MCF 10A (cell line): ENCODE measurements around the gene MIDN. TPM values are rescaled to one million over a fixed set of nuclear protein-coding genes. Genes with fewer than 3 reads are reported as not detected.

Experiments
- BruUV-seq: library from RNA; stranded (reverse); fragments of 400-500 nt; replicated peaks from 2 replicates; lab custom pipeline; 2021; lab: Mats Ljungman, UMichigan
- CTCF ChIA-PET: fragments of 300-600 bp; sonication (Branson Sonifier 250); formaldehyde crosslinking; extraction: SDS; loops from one replicate; lab custom pipeline; 2021; ENCODE audit warnings: antibody characterized with exemption, inconsistent platforms; lab: Yijun Ruan, JAX
- POLR2A ChIA-PET: fragments of 300-600, 350-650 bp; sonication (Branson Sonifier 250); formaldehyde crosslinking; extraction: SDS; loops from one replicate; lab custom pipeline; 2020; ENCODE audit warnings: antibody characterized with exemption, inconsistent platforms; lab: Yijun Ruan, JAX
- DNase-seq: peaks from one replicate; pipeline ENCODE4 v3.0.0-alpha.2; 2018; ENCODE audit not compliant: unreplicated experiment
- H3K27ac Mint-ChIP-seq: one replicate; pipeline ENCODE4 v1.8.0; 2022; ENCODE audit warnings: mild to moderate bottlenecking, low read depth, mixed read lengths; ENCODE audit not compliant: unreplicated experiment
- H3K27me3 Mint-ChIP-seq: one replicate; pipeline ENCODE4 v1.8.0; 2022; ENCODE audit warnings: mixed read lengths; ENCODE audit not compliant: insufficient read depth, unreplicated experiment
- H3K36me3 Mint-ChIP-seq: one replicate; pipeline ENCODE4 v1.8.0; 2022; ENCODE audit warnings: mild to moderate bottlenecking, moderate library complexity, mixed read lengths; ENCODE audit not compliant: insufficient read depth, unreplicated experiment
- H3K4me1 Mint-ChIP-seq: one replicate; pipeline ENCODE4 v1.8.0; 2022; ENCODE audit warnings: mixed read lengths; ENCODE audit not compliant: insufficient read depth, unreplicated experiment
- H3K4me3 Mint-ChIP-seq: one replicate; pipeline ENCODE4 v1.8.0; 2022; ENCODE audit warnings: mild to moderate bottlenecking, moderate library complexity, mixed read lengths; ENCODE audit not compliant: unreplicated experiment
- H3K9me3 Mint-ChIP-seq: one replicate; pipeline ENCODE4 v1.8.0; 2022; ENCODE audit warnings: mixed read lengths; ENCODE audit not compliant: unreplicated experiment
- intact Hi-C: fragments of 100-400 bp; cut with micrococcal nuclease; formaldehyde crosslinking; loops from 2 replicates; pipeline ENCODE4 v1.14.1; 2022
- total RNA-seq: library from RNA; stranded (reverse); gene quantifications from 2 replicates; pipeline ENCODE4 v1.2.3, GENCODE V29; 2022
- TF ChIP-seq, protein P1 (sequence below): fragments of 200-600 bp; IDR thresholded peaks from one replicate; pipeline ENCODE4 v1.8.0; 2022; ENCODE audit warnings: antibody characterized with exemption, mild to moderate bottlenecking; ENCODE audit not compliant: unreplicated experiment

The MIDN gene
- total RNA-seq, 1 experiment from 2014 or later, result 73.6 TPM

- BruUV-seq, result no TSS peak
- Mint-ChIP-seq H3K27me3 (peaks cover 24% of the 10 kb centered on the region), H3K4me1 (peaks cover 9% of the 10 kb centered on the region), H3K27ac (no peak overlapping the region), H3K4me3 (no peak overlapping the region), H3K9me3 (no peaks in the 10 kb centered on the region), H3K36me3 (peaks cover 18% of the 10 kb centered on the region)
- ChIA-PET POLR2A (no interaction called here), CTCF (no interaction called here)
- TF ChIP-seq, protein P1, sequence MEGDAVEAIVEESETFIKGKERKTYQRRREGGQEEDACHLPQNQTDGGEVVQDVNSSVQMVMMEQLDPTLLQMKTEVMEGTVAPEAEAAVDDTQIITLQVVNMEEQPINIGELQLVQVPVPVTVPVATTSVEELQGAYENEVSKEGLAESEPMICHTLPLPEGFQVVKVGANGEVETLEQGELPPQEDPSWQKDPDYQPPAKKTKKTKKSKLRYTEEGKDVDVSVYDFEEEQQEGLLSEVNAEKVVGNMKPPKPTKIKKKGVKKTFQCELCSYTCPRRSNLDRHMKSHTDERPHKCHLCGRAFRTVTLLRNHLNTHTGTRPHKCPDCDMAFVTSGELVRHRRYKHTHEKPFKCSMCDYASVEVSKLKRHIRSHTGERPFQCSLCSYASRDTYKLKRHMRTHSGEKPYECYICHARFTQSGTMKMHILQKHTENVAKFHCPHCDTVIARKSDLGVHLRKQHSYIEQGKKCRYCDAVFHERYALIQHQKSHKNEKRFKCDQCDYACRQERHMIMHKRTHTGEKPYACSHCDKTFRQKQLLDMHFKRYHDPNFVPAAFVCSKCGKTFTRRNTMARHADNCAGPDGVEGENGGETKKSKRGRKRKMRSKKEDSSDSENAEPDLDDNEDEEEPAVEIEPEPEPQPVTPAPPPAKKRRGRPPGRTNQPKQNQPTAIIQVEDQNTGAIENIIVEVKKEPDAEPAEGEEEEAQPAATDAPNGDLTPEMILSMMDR, result no peak
- DNase-seq, result no peak
- intact Hi-C loops, result loop anchor here (5.0 kb wide), 1 partner anchor 81 kb away; no protein-coding TSS in a partner anchor
These were observed 33.3 kb downstream of the MIDN start for GRCh38 chr19:1281569-1282287.

- BruUV-seq, result no TSS peak
- TF ChIP-seq, protein P1, result no peak
- no peaks in the 10 kb centered on the region for H3K9me3 Mint-ChIP-seq
- ChIA-PET POLR2A (no interaction called here), CTCF (no interaction called here)
- H3K27me3 Mint-ChIP-seq, result peaks cover 27% of the 10 kb centered on the region
- H3K27ac Mint-ChIP-seq, result no peak overlapping the region
- peaks cover 6% of the 10 kb centered on the region for H3K4me1 Mint-ChIP-seq
- no peak overlapping the region for H3K4me3 Mint-ChIP-seq
- H3K36me3 Mint-ChIP-seq, result peaks cover 17% of the 10 kb centered on the region
- no peak for DNase-seq
- intact Hi-C loops, result loop anchor here (5.0 kb wide), 1 partner anchor 80 kb away; no protein-coding TSS in a partner anchor
These were observed 34.3 kb downstream of the MIDN start for GRCh38 chr19:1282588-1283206.

- TF ChIP-seq, protein P1, result no peak
- POLR2A ChIA-PET, result no interaction called here
- DNase-seq, result no peak
- H3K4me3 Mint-ChIP-seq, result no peak overlapping the region
- H3K27me3 Mint-ChIP-seq, result peaks cover 27% of the 10 kb centered on the region
- intact Hi-C loops, result loop anchor here (5.0 kb wide), 1 partner anchor 79 kb away; no protein-coding TSS in a partner anchor
- peaks cover 6% of the 10 kb centered on the region for H3K4me1 Mint-ChIP-seq
- no peak overlapping the region for H3K27ac Mint-ChIP-seq
- no TSS peak for BruUV-seq
- CTCF ChIA-PET, result no interaction called here
- H3K36me3 Mint-ChIP-seq, result peaks cover 11% of the 10 kb centered on the region
- H3K9me3 Mint-ChIP-seq, result no peaks in the 10 kb centered on the region
These were observed 35.0 kb downstream of the MIDN start for GRCh38 chr19:1283207-1283916.

DNA sequence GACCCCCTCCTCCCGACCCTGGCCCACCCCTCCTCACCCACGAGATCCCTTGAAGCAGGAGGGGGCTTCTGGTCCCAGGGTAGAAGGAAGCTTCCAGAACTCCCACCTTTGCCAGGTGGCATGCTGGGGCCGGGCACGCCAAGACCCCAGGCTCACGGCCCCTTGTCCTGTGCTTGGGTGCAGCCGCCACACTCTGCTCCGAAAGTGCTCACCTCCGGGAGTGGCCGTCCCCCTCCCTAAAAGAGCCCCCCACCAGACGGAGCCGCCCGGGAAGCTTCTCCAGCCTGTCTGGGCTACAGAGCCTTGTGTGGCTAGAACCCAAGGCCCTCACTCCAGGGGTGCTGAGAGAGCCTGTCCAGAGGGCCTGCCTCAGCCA is 35.5 kb downstream of the MIDN start:
- Mint-ChIP-seq H3K9me3 (no peaks in the 10 kb centered on the region), H3K4me3 (no peak overlapping the region), H3K27ac (no peak overlapping the region), H3K27me3 (peaks cover 27% of the 10 kb centered on the region), H3K4me1 (peaks cover 6% of the 10 kb centered on the region), H3K36me3 (peaks cover 10% of the 10 kb centered on the region)
- POLR2A ChIA-PET, result no interaction called here
- DNase-seq, result no peak
- BruUV-seq, result no TSS peak
- CTCF ChIA-PET, result no interaction called here
- intact Hi-C loops, result loop anchor here (5.0 kb wide), 1 partner anchor 78 kb away; no protein-coding TSS in a partner anchor
- TF ChIP-seq, protein P1, result no peak
